Measurements from ENCODE around the gene SIGMAR1.

DNA sequence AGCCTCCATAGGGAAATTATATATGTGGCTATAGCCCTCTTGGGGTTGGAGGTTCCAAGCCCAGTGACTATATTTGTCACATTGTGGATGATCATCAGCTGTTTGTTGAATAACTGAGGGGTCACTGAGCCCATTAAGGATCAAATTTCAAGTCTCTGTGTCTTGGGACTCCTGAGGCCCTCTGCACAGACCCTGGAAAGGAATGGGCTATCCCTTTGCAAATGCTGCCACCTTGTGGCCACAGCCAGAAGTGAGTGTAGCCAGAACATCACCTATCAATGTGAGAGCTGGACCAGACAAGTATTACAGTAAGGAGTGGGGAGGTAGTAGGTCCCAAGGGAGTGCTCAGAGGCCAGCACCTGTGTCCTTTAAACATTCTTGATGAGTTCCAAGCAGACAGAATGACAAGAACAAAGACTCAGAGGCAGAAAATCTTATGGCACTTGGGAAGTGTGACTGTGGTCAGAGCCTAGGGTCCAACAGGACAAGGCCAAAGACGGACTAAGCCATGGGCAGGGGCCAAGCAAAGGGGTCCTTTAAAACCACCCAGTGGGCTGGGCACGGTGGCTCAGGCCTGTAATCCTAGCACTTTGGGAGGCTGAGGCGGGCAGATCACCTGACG lies 33.9 kb downstream of the SIGMAR1 start:
- TF ChIP-seq, protein P1, sequence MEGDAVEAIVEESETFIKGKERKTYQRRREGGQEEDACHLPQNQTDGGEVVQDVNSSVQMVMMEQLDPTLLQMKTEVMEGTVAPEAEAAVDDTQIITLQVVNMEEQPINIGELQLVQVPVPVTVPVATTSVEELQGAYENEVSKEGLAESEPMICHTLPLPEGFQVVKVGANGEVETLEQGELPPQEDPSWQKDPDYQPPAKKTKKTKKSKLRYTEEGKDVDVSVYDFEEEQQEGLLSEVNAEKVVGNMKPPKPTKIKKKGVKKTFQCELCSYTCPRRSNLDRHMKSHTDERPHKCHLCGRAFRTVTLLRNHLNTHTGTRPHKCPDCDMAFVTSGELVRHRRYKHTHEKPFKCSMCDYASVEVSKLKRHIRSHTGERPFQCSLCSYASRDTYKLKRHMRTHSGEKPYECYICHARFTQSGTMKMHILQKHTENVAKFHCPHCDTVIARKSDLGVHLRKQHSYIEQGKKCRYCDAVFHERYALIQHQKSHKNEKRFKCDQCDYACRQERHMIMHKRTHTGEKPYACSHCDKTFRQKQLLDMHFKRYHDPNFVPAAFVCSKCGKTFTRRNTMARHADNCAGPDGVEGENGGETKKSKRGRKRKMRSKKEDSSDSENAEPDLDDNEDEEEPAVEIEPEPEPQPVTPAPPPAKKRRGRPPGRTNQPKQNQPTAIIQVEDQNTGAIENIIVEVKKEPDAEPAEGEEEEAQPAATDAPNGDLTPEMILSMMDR (IDR thresholded peaks at IDR 0.05; ENCODE audit: insufficient read depth, low read depth, low read length): peak; percentile 96
- no peak for TF ChIP-seq EZH2 (IDR thresholded peaks at IDR 0.05; ENCODE audit: insufficient read depth, low read length)

All from astrocyte (in vitro differentiated cells and primary cell).